Astrocyte of the cerebellum (primary cell): ENCODE measurements around the gene APOL6.

Experiments used
- DNase-seq: peaks from one replicate; pipeline ENCODE4 v3.0.0-alpha.2; 2011; ENCODE audit warnings: low read depth
- H3K4me3 ChIP-seq: 2 replicates; pipeline ENCODE4 v1.5.1; 2011; ENCODE audit warnings: mild to moderate bottlenecking, low read depth, low read length, moderate library complexity
- in situ Hi-C: cut with HindIII; loops from 2 replicates; pipeline ENCODE4 v1.10.0; 2017; ENCODE audit warnings: low sequenced_read_pairs
- TF ChIP-seq, protein P1 (sequence below): IDR thresholded peaks from 2 replicates; pipeline ENCODE4 v1.5.1; 2012; ENCODE audit warnings: low read length, low read depth, moderate library complexity, mild to moderate bottlenecking; ENCODE audit errors: missing control alignments

APOL6 gene

DNA sequence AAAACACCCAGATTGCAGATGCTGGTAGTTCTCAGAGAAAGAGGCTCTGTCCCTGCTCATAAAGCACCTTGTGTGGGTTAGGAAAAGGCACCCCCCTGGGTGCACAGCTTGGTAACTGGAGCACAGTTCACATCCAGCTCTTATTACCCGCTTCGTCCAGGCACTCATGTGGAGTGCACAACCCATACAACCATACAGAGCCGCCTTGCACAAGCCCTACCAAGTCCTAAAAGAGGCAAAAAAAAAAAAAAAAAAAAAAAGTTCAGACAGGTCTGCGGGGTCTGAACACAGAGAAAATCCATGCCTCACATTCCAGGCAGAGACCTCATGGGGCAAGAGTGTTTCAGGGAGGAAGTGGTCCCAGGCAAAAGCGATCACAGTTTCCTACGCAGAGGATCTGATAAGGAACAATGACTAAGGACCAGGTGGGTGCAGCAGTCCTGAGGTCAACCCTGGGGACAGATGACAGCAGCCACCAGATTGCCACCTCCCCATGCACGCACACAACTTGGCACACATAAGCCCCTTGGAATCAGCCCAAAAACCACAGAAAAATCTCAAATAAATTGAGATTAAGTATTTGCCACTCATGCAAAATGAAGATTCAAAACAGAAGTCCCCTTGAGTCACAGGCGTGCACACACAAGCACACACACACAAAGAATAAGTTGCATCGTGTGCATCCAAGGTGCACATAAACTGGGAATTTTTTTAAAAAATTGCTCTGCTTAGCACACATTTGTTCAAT, 43.5 kb upstream of the APOL6 start:
- TF ChIP-seq, protein P1, sequence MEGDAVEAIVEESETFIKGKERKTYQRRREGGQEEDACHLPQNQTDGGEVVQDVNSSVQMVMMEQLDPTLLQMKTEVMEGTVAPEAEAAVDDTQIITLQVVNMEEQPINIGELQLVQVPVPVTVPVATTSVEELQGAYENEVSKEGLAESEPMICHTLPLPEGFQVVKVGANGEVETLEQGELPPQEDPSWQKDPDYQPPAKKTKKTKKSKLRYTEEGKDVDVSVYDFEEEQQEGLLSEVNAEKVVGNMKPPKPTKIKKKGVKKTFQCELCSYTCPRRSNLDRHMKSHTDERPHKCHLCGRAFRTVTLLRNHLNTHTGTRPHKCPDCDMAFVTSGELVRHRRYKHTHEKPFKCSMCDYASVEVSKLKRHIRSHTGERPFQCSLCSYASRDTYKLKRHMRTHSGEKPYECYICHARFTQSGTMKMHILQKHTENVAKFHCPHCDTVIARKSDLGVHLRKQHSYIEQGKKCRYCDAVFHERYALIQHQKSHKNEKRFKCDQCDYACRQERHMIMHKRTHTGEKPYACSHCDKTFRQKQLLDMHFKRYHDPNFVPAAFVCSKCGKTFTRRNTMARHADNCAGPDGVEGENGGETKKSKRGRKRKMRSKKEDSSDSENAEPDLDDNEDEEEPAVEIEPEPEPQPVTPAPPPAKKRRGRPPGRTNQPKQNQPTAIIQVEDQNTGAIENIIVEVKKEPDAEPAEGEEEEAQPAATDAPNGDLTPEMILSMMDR: no peak
- in situ Hi-C loops: no loop called here
- H3K4me3 ChIP-seq: no peak overlapping the region
- DNase-seq: no peak

DNA sequence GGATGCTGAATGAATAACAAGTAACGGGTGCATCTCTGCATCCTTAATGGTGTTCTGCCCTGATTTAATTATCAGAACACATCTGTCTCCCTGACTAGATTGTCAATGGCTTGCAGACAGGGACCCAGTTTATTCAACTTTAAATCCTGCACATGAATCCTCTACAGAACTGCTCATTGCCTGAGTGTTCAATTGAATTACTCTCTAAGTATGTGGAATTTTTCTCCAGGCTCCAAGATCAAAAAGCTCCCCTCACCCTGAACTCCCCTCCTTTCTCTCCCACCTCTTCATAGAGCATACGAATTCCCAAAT, 42.9 kb upstream of the APOL6 start:
- TF ChIP-seq, protein P1: no peak
- no peak overlapping the region for H3K4me3 ChIP-seq
- in situ Hi-C loops: no loop called here
- no peak for DNase-seq

DNA sequence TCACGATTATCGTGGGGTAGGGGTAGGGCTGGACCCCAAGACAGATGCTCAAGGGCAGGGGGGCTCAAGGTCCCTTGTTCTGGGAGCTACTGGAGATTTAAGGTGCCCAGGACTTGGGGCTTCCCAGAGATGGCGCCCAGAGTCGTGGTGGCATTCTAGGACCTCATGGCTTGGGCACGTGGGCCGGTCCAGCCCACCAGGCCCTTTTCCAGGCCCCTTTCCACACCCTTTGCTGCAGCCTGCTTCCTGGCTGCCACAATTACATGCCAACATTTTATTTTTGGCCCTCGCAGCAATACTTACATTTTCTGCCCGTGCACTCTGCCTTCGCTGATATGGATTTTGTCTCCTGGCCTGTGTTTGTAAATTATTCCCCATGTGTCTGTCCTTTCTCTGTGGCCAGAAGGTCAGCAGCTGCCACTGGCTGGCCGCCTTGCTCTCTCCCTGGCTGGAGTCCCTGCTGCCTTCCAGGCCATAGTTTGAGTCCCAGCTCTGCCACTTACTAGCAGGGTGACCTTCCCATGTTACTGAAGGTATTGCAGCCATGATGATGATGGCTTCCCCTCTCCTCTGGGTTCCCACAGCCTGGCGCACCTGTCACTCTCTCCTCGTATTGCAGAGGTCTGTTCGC, 42.3 kb upstream of the APOL6 start:
- no peak overlapping the region for H3K4me3 ChIP-seq
- DNase-seq: no peak
- in situ Hi-C loops: no loop called here
- TF ChIP-seq, protein P1: no peak

DNA sequence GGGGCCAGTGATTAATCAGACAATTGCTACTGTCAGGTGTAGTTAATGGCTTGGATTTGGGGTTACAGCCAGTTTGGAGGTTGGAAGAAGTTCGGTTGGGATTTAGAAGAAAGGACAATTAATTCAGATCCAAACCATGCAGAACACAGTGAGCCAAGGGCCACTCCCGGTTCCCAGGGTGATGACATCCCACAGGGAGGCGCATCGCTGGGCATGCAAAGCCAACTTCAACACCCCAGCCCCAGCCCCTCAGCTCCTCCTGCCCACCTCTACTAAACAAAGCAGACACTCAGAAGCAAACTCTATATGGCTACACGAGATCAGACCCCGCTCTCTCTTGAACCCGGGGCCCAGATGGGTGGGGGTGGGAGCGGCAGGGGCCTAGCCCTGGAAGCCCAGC, 41.3 kb upstream of the APOL6 start:
- DNase-seq: no peak
- no peak overlapping the region for H3K4me3 ChIP-seq
- TF ChIP-seq, protein P1: no peak
- in situ Hi-C loops: no loop called here

DNA sequence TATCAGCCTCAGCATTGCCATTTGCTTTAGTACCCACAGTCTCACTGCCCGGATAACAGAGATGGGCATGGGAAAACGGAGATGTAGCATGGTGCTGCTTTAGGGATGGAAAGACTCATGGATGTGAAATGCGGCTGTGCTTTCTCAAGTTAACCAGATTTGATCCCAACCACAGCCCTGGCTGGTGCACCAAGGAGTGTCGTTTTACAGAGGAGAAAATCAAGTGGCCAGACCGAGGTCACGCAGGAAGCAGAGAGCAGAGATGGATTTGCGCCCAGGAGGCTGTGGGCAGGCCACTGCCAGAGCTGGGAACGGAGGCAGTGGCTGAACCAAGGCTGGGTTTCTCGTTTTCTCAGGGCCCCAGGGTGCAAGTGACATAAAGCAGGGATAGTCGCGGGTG, 40.2 kb upstream of the APOL6 start:
- H3K4me3 ChIP-seq: no peak overlapping the region
- in situ Hi-C loops: no loop called here
- TF ChIP-seq, protein P1: no peak
- no peak for DNase-seq

DNA sequence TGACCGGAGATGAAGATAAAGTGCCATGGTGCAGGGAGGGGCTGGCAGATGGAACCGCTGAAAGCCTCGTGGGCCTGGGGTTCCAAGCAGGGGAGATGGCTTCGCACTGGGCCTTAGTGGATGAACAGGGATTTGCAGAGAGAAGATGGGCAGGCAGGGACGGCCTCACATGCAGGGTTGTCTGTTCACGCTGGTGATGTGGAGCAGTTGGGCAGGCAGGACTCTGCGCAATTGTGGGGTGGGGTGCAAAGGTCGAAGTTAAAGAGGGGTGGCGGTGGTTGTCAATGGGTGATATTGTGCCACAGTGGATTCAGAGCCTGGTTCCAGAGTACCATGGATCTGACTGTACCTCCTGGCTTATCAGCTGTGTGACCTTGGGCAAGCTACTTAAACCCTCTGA, 39.0 kb upstream of the APOL6 start:
- in situ Hi-C loops: no loop called here
- H3K4me3 ChIP-seq: no peak overlapping the region
- DNase-seq: no peak
- TF ChIP-seq, protein P1: no peak

DNA sequence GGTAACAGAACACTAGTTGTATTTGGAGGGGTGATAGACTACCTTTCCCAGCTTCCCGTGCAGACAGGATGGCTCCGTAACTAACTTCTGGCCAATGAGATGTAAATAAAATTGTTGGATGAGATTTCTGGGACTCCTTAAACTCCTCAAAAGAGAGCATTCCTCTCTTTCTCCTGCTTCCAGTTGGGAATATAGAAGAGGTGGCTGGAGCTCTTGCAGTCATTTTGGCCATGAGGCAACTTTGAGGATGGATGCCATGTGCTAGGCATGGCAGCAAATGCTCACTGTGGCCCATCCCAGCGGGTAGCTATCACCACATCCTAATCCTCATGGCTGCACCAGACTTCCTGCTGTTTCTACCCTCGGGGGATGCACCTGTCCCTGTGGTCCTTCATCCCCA, 38.5 kb upstream of the APOL6 start:
- TF ChIP-seq, protein P1: no peak
- no peak overlapping the region for H3K4me3 ChIP-seq
- no peak for DNase-seq
- in situ Hi-C loops: no loop called here
